Left lung (tissue), 14 donors: ENCODE results near the gene PRODH2. TPM values are rescaled to one million over a fixed set of nuclear protein-coding genes. Genes with fewer than 3 reads are reported as not detected.

Experiments
- ATAC-seq: fragments of 200-7000 bp; cut with Tn5 transposase; one replicate; pipeline ENCODE4 v1.9.1; 2020; ENCODE audit warnings: moderate library complexity
- DNase-seq, 4 donors: peaks; one replicate each; pipeline ENCODE4 v3.0.0-alpha.2; 2013 to 2020
- H3K27ac ChIP-seq, 2 donors: fragments of 200-600 bp; sonication (generic) in 1 of 2; one replicate each; pipeline versions ENCODE4 v1.5.0 to v1.8.0; 2020 to 2021
- H3K27me3 ChIP-seq, 2 donors: fragments of 200-600 bp; sonication (generic) in 1 of 2; one replicate each; pipeline versions ENCODE4 v1.5.0 to v1.8.0; 2020 to 2021
- H3K36me3 ChIP-seq, 2 donors: fragments of 200-600 bp; sonication (generic) in 1 of 2; one replicate each; pipeline versions ENCODE4 v1.5.0 to v1.8.0; 2020 to 2021
- H3K4me1 ChIP-seq, 2 donors: fragments of 200-600 bp; one replicate each; pipeline ENCODE4 v1.8.0; 2021
- H3K4me3 ChIP-seq, 2 donors: fragments of 200-600 bp; sonication (generic) in 1 of 2; one replicate each; pipeline versions ENCODE4 v1.5.0 to v1.8.0; 2020 to 2021; ENCODE audit warnings: mild to moderate bottlenecking in 1 of 2
- H3K9me3 ChIP-seq, 2 donors: fragments of 200-600 bp; sonication (generic) in 1 of 2; one replicate each; pipeline versions ENCODE4 v1.5.0 to v1.8.0; 2020 to 2021
- intact Hi-C, 2 donors: fragments of 100-400 bp; cut with DNase I; formaldehyde crosslinking; loops; one replicate each; pipeline versions ENCODE4 v1.11.2 to v1.14.2; 2022
- long read RNA-seq, 12 donors: library from polyadenylated mRNA in 2 of 12; unstranded in 2 of 12; transcript quantifications; one replicate each; pipeline ENCODE4 v2.0.0 and lab custom pipeline, GENCODE V29; 2019 to 2026
- polyA plus RNA-seq, 6 donors: library from polyadenylated mRNA; unstranded; fragments of 120-200 nt; gene quantifications; one replicate each; pipeline ENCODE4 v1.2.1, GENCODE V29; 2013; ENCODE audit not compliant: insufficient read length in 6 of 6
- total RNA-seq, 2 donors: library from RNA; stranded (reverse); fragmentation: NEBNext Ultra II Directional; extraction: Animal tissue kit (Norgen Biotek cat#: 25700); gene quantifications; one replicate each; pipeline ENCODE4 v1.2.1, GENCODE V29; 2021
- TF ChIP-seq, protein P1 (sequence below), 2 donors: fragments of 200-600 bp; sonication (generic) in 1 of 2; IDR thresholded peaks; one replicate each; pipeline versions ENCODE4 v1.5.0 to v1.8.0; 2021; ENCODE audit warnings: antibody characterized with exemption in 2 of 2
- donor health status: DM: no; HTN: yes; CAD: no.
- donor health status: DM: no; HTN: no; CAD: no.

PRODH2 gene, protein sequence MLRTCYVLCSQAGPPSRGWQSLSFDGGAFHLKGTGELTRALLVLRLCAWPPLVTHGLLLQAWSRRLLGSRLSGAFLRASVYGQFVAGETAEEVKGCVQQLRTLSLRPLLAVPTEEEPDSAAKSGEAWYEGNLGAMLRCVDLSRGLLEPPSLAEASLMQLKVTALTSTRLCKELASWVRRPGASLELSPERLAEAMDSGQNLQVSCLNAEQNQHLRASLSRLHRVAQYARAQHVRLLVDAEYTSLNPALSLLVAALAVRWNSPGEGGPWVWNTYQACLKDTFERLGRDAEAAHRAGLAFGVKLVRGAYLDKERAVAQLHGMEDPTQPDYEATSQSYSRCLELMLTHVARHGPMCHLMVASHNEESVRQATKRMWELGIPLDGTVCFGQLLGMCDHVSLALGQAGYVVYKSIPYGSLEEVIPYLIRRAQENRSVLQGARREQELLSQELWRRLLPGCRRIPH
- total RNA-seq (not detected), polyA plus RNA-seq (under 1 TPM in 3 of 6 donors, not detected in 3; 0.15 to 0.31 (median 0.16) TPM)
- long read RNA-seq, donor 1, result 0 reads
- long read RNA-seq, donor 2, result 0 reads
- long read RNA-seq, donor 3, result 0 reads
- long read RNA-seq, donor 4, result 0 reads
- long read RNA-seq, donor 5, result 0 reads
- long read RNA-seq, donor 6, result 0 reads
- long read RNA-seq, donor 7, result 0 reads
- long read RNA-seq, donor 8, result 0 reads
- long read RNA-seq, donor 9, result 0 reads
- long read RNA-seq, donor 10, result 0 reads
- long read RNA-seq, donor 11, result 0 reads
- long read RNA-seq, donor 12, result 0 reads

DNA sequence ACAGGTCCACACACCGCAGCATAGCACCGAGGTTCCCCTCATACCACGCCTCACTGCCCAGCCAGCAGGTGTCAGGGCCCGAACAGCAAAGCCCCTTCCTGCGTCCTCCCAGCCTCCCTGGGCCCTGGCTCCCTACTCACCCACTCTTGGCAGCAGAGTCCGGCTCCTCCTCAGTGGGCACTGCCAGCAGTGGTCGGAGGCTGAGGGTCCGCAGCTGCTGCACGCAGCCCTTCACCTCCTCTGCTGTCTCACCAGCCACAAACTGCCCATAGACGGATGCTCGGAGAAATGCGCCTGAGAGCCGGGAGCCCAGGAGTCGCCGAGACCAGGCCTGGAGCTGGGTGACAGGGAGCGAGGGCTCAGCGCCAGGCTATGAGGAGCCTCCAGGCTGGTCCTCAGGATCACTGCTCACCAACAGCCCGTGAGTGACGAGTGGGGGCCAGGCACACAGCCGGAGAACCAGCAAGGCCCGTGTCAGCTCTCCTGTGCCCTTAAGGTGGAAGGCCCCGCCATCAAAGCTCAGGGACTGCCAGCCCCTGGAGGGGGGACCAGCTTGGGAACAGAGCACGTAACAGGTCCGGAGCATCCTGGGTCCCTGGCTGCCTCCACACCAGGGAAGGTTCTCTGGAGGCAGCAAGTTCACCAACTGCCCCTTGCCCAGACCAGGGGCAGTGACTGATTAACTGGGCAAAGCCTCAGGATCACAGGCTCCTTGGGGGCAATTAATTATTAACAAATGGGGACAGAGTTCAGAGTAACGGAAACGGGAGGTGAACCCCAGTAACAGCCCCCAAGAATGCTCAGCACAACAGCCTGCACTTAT is at the start of gene PRODH2:
Gene PRODH2, minus strand, starts transcription at position 626 of the 823 bp plus-strand sequence. Its CDS starts 40 bp downstream, at position 586.
- no peak for DNase-seq
- TF ChIP-seq, protein P1, sequence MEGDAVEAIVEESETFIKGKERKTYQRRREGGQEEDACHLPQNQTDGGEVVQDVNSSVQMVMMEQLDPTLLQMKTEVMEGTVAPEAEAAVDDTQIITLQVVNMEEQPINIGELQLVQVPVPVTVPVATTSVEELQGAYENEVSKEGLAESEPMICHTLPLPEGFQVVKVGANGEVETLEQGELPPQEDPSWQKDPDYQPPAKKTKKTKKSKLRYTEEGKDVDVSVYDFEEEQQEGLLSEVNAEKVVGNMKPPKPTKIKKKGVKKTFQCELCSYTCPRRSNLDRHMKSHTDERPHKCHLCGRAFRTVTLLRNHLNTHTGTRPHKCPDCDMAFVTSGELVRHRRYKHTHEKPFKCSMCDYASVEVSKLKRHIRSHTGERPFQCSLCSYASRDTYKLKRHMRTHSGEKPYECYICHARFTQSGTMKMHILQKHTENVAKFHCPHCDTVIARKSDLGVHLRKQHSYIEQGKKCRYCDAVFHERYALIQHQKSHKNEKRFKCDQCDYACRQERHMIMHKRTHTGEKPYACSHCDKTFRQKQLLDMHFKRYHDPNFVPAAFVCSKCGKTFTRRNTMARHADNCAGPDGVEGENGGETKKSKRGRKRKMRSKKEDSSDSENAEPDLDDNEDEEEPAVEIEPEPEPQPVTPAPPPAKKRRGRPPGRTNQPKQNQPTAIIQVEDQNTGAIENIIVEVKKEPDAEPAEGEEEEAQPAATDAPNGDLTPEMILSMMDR (IDR thresholded peaks at IDR 0.05), result no peak

DNA sequence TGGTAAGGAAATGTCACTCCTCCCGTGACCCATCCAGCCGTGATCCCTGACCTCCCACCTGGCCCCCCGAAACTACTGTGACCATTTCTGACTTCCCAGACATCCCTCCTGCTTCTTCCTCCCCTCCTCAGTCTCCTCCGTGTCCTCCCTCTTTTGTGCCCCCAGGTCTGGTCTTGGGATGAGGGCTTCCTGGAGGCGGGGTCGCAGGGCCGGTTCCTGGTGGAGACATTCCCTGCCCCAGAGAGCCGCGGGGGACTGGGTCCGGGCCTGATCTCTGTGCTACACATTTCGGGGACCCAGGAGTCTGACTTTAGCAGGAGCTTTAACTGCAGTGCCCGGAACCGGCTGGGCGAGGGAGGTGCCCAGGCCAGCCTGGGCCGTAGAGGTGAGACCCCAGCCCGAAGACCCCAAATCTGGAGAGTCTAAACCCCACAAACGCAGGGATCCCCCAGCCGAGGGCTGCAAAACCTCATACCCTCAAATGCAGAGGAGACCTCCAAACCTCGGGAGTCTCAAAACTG is 49.1 kb upstream of the PRODH2 start:
- Histone ChIP-seq H3K9me3 (no peaks in the 10 kb centered on the region), H3K27me3 (peaks cover 24 to 100% of the 10 kb centered on the region in 2 donors), H3K4me3 (no peak overlapping the region), H3K36me3 (no peaks in the 10 kb centered on the region), H3K27ac (no peak overlapping the region), H3K4me1 (peaks cover 0 to 16% of the 10 kb centered on the region in 2 donors)
- ATAC-seq (no peak), DNase-seq (peak in 1 of 4 donors; percentile 48)
- intact Hi-C loops, result no loop called here
- TF ChIP-seq, protein P1 (IDR thresholded peaks at IDR 0.05), result no peak

More for the DNA sequence above, at the start of gene PRODH2:
- Histone ChIP-seq H3K36me3 (no peaks in the 10 kb centered on the region), H3K27me3 (peaks cover 0 to 66% of the 10 kb centered on the region in 2 donors), H3K4me1 (no peaks in the 10 kb centered on the region), H3K27ac (no peak within 1 kb of the TSS), H3K4me3 (no peak within 1 kb of the TSS), H3K9me3 (peaks cover 0 to 2% of the 10 kb centered on the region in 2 donors)
- intact Hi-C loops, result no loop called here
- ATAC-seq, result no peak

DNA sequence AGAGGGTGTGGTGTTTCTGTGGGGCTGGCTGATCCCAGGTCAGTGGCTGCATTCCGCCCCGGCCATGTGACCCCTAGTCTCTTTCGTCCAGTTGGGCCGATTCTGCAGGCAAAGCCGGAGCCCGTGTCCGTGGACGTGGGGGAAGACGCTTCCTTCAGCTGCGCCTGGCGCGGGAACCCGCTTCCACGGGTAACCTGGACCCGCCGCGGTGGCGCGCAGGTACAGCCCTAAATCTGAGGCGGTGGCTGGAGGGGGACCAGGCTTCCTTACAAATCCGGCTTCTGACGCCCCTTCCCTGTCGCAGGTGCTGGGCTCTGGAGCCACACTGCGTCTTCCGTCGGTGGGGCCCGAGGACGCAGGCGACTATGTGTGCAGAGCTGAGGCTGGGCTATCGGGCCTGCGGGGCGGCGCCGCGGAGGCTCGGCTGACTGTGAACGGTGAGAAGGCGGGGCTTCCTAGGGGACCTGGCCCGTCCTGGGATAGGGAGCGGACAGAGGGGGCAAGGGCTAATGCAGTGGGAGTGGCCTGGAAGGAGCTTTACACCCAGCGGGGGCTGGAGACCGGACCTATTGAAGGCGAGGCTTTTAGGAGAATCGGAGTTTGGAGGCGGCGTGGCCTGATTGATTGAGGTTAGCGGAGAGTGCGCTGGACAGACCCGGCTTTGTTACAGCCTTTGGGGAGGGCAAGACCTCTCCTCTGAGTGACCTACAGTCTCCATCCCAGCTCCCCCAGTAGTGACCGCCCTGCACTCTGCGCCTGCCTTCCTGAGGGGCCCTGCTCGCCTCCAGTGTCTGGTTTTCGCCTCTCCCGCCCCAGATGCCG is 48.4 kb upstream of the PRODH2 start:
- DNase-seq, result peak in 1 of 4 donors; percentile 78
- Histone ChIP-seq H3K4me3 (no peak overlapping the region), H3K27ac (no peak overlapping the region), H3K9me3 (no peaks in the 10 kb centered on the region), H3K4me1 (peaks cover 0 to 23% of the 10 kb centered on the region in 2 donors), H3K27me3 (peaks cover 31 to 100% of the 10 kb centered on the region in 2 donors), H3K36me3 (no peaks in the 10 kb centered on the region)
- ATAC-seq, result peak; percentile 48
- intact Hi-C loops, result no loop called here
- TF ChIP-seq, protein P1 (IDR thresholded peaks at IDR 0.05), result no peak

DNA sequence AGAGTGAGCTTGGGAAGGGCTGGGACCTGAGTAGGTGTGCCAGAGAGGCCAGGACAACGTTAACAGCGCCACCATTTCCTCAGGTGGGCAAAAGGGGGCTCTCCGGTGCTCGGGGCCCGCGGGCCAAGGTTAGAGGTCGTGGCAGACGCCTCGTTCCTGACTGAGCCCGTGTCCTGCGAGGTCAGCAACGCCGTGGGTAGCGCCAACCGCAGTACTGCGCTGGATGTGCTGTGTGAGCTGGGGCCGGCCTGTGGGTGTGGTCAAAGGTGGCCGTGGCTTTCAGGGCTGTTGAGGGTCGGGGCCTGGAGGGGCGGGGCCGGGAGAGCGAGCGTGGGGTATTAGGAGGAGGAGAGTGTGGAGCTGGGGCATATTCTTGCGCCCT is 47.8 kb upstream of the PRODH2 start:
- ATAC-seq, result no peak
- Histone ChIP-seq H3K9me3 (no peaks in the 10 kb centered on the region), H3K4me3 (no peak overlapping the region), H3K27me3 (peaks cover 34 to 100% of the 10 kb centered on the region in 2 donors), H3K36me3 (no peaks in the 10 kb centered on the region), H3K27ac (no peak overlapping the region), H3K4me1 (peaks cover 0 to 24% of the 10 kb centered on the region in 2 donors)
- intact Hi-C loops, result no loop called here
- TF ChIP-seq, protein P1 (IDR thresholded peaks at IDR 0.05), result no peak
- DNase-seq, result peak in 1 of 4 donors; percentile 75
